NCI-H2196 treated with DMSO at 0.1 percent for 48 hours (cell line): ENCODE results near the gene HSPG2.

Experiments used
- DNase-seq: peaks from one replicate; lab custom pipeline; 2025; ENCODE audit not compliant: unreplicated experiment; lab: John Stamatoyannopoulos, UW

The HSPG2 gene

GRCh38 chr1:21867451-21867996 is 69.6 kb downstream of the HSPG2 start:
- no peak for DNase-seq

GRCh38 chr1:21866707-21867043 is 70.4 kb downstream of the HSPG2 start:
- DNase-seq = no peak

- DNase-seq = peak; percentile 60
These were observed 71.0 kb downstream of the HSPG2 start for GRCh38 chr1:21865943-21866706.

- DNase-seq = no peak
These were observed 71.5 kb downstream of the HSPG2 start for GRCh38 chr1:21865609-21865942.

- DNase-seq = no peak
These were observed 72.4 kb downstream of the HSPG2 start for GRCh38 chr1:21864730-21865129.

- DNase-seq = no peak
These were observed 73.1 kb downstream of the HSPG2 start for GRCh38 chr1:21863981-21864380.

GRCh38 chr1:21861602-21862429 is 75.3 kb downstream of the HSPG2 start:
- DNase-seq = no peak

GRCh38 chr1:21860971-21861370 is 76.1 kb downstream of the HSPG2 start:
- no peak for DNase-seq

GRCh38 chr1:21859669-21860179 is 77.4 kb downstream of the HSPG2 start:
- no peak for DNase-seq

- DNase-seq = no peak
These were observed 79.1 kb downstream of the HSPG2 start for GRCh38 chr1:21857840-21858670.

- DNase-seq = no peak
These were observed 79.8 kb downstream of the HSPG2 start for GRCh38 chr1:21857142-21857839.

- DNase-seq = no peak
These were observed 81.6 kb downstream of the HSPG2 start for GRCh38 chr1:21855257-21856096.

- no peak for DNase-seq
These were observed 82.4 kb downstream of the HSPG2 start for GRCh38 chr1:21854751-21855131.

GRCh38 chr1:21854090-21854750 is 82.9 kb downstream of the HSPG2 start:
- no peak for DNase-seq

GRCh38 chr1:21853131-21853427 is 84.0 kb downstream of the HSPG2 start:
- no peak for DNase-seq

- no peak for DNase-seq
These were observed 84.6 kb downstream of the HSPG2 start for GRCh38 chr1:21852282-21853130.

- DNase-seq = no peak
These were observed 85.5 kb downstream of the HSPG2 start for GRCh38 chr1:21851430-21852250.
